Measurements from ENCODE around the gene PDE6B.

DNA sequence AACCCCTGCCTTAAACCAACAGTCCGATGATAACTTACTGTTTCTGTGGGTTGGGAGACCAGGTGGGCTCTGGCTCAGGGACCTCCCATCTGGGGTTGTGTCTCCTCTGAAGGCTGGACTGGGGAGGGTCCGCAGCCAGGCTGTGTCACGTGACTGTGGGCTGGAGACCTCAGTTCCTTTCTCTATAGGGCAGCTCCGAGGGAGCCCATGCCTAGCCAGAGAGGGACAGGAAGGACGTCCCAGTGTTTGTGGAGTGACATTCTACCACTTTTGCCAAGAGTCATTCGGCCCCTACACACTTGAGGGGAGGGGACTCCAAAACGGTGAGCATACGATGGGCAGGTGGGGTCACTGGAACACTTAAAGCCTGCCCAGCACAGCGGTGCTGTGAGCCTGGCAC lies 84.7 kb downstream of the PDE6B start:
- TF ChIP-seq, protein P1, sequence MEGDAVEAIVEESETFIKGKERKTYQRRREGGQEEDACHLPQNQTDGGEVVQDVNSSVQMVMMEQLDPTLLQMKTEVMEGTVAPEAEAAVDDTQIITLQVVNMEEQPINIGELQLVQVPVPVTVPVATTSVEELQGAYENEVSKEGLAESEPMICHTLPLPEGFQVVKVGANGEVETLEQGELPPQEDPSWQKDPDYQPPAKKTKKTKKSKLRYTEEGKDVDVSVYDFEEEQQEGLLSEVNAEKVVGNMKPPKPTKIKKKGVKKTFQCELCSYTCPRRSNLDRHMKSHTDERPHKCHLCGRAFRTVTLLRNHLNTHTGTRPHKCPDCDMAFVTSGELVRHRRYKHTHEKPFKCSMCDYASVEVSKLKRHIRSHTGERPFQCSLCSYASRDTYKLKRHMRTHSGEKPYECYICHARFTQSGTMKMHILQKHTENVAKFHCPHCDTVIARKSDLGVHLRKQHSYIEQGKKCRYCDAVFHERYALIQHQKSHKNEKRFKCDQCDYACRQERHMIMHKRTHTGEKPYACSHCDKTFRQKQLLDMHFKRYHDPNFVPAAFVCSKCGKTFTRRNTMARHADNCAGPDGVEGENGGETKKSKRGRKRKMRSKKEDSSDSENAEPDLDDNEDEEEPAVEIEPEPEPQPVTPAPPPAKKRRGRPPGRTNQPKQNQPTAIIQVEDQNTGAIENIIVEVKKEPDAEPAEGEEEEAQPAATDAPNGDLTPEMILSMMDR (conservative IDR thresholded peaks at IDR 0.05 in 1 of 2, IDR thresholded peaks at IDR 0.05 in 1 of 2; ENCODE audit: low read depth in 1 of 2, low read length in 2 of 2), result no peak
- TF ChIP-seq EZH2 (IDR thresholded peaks at IDR 0.05; ENCODE audit: low read length, missing control alignments), result no peak

Measured in fibroblast of lung (primary cell).